Endothelial cell of umbilical vein (primary cell): ENCODE data around the gene CALN1. TPM values are rescaled to one million over a fixed set of nuclear protein-coding genes. Genes with fewer than 3 reads are reported as not detected.

Experiments
- BruUV-seq: library from RNA; stranded (reverse); fragments of 400-500 nt; replicated peaks from 2 replicates; lab custom pipeline; 2021; lab: Mats Ljungman, UMichigan
- CTCF ChIA-PET: fragments of 300-600, 350-600 bp; sonication (Branson Sonifier 250); formaldehyde crosslinking; loops from one replicate; lab custom pipeline; 2021; ENCODE audit warnings: antibody characterized with exemption, inconsistent platforms; lab: Charles Lee
- POLR2A ChIA-PET: fragments of 300-600, 350-600 bp; sonication (Branson Sonifier 250); formaldehyde crosslinking; loops from one replicate; lab custom pipeline; 2021; ENCODE audit warnings: antibody characterized with exemption, inconsistent platforms; lab: Charles Lee
- DNase-seq: peaks from one replicate; pipeline ENCODE4 v3.0.0-alpha.2; 2011; ENCODE audit warnings: low read depth, low spot score
- FAIRE-seq: peaks from 2 replicates; lab custom pipeline; 2011; peaks lifted over from hg19 to GRCh38; lab: Jason Lieb, UNC
- H2AFZ ChIP-seq: 2 replicates; pipeline ENCODE4 v1.6.0; 2012; ENCODE audit warnings: low read depth, low read length, control low read depth, inconsistent platforms
- H3K27ac ChIP-seq: 2 replicates; pipeline ENCODE4 v1.5.1; 2011; ENCODE audit warnings: low read depth, mild to moderate bottlenecking, control low read depth, low read length, moderate library complexity; ENCODE audit not compliant: insufficient read depth
- H3K27me3 ChIP-seq, 2 experiments: 2 replicates each; pipeline versions ENCODE4 v1.6.0 to v1.6.1; 2011; ENCODE audit warnings: low read length in 2 of 2, mixed read lengths in 1 of 2; ENCODE audit not compliant: control insufficient read depth in 2 of 2, insufficient read depth in 2 of 2
- H3K36me3 ChIP-seq, 2 experiments: 2 replicates in 1 of 2; 3 replicates in 1 of 2; pipeline ENCODE4 v1.5.1; 2011; ENCODE audit warnings: low read length in 2 of 2, mild to moderate bottlenecking in 1 of 2, moderate library complexity in 1 of 2; ENCODE audit not compliant: control insufficient read depth in 2 of 2, insufficient read depth in 2 of 2; ENCODE audit errors: extremely low read depth in 1 of 2
- H3K4me1 ChIP-seq: 3 replicates; pipeline ENCODE4 v1.5.1; 2011; ENCODE audit warnings: mild to moderate bottlenecking, low read length; ENCODE audit not compliant: control insufficient read depth, insufficient read depth; ENCODE audit errors: extremely low read depth
- H3K4me2 ChIP-seq: 2 replicates; pipeline ENCODE4 v1.6.1; 2011; ENCODE audit warnings: low read length, control low read depth, mixed read lengths; ENCODE audit not compliant: insufficient read depth
- H3K4me3 ChIP-seq, 3 experiments: fragments of 200-600 bp in 1 of 3; sonication (generic), shearing (Covaris generic) in 1 of 3; replicated peaks in 1 of 3; 2 replicates each; pipeline ENCODE4 v1.5.1; 2011 to 2016; ENCODE audit warnings: control low read depth in 3 of 3, low read length in 3 of 3, mild to moderate bottlenecking in 2 of 3, inconsistent platforms in 1 of 3, low read depth in 1 of 3, moderate library complexity in 1 of 3; ENCODE audit not compliant: insufficient read depth in 1 of 3
- H3K79me2 ChIP-seq: 2 replicates; pipeline ENCODE4 v1.6.0; 2012; ENCODE audit warnings: low read length, inconsistent platforms; ENCODE audit not compliant: control insufficient read depth, insufficient read depth
- H3K9ac ChIP-seq: replicated peaks from 2 replicates; pipeline ENCODE3; 2011; ENCODE audit warnings: low read length, control low read depth; ENCODE audit not compliant: insufficient read depth; ENCODE audit errors: extremely low read depth
- H3K9me1 ChIP-seq: replicated peaks from 3 replicates; pipeline ENCODE4 v1.6.0; 2011; ENCODE audit warnings: mild to moderate bottlenecking, low read length; ENCODE audit not compliant: control insufficient read depth, insufficient read depth; ENCODE audit errors: extremely low read depth
- H3K9me3 ChIP-seq: replicated peaks from 2 replicates; pipeline ENCODE4 v1.5.1; 2012; ENCODE audit warnings: low read length, inconsistent platforms; ENCODE audit not compliant: control insufficient read depth, insufficient read depth
- H4K20me1 ChIP-seq: replicated peaks from 2 replicates; pipeline ENCODE3; 2011; ENCODE audit warnings: mild to moderate bottlenecking, low read length; ENCODE audit not compliant: control insufficient read depth, insufficient read depth; ENCODE audit errors: extremely low read depth
- EZH2 ChIP-seq: IDR thresholded peaks from 2 replicates; pipeline ENCODE4 v1.6.1; 2012; ENCODE audit warnings: borderline replicate concordance, low read depth, mild to moderate bottlenecking, moderate library complexity, low read length, inconsistent platforms; ENCODE audit not compliant: severe bottlenecking
- FOS ChIP-seq: IDR thresholded peaks from 2 replicates; pipeline ENCODE4 v1.6.1; 2011; ENCODE audit warnings: mild to moderate bottlenecking, low read length, moderate library complexity, borderline replicate concordance; ENCODE audit not compliant: insufficient read depth
- GATA2 ChIP-seq: IDR thresholded peaks from 2 replicates; pipeline ENCODE4 v1.7.0; 2011; ENCODE audit warnings: low read depth, mild to moderate bottlenecking, moderate library complexity, mixed read lengths, low read length; ENCODE audit not compliant: insufficient read length, insufficient read depth
- JUN ChIP-seq: IDR thresholded peaks from 2 replicates; pipeline ENCODE4 v1.6.1; 2011; ENCODE audit warnings: borderline replicate concordance, low read depth; ENCODE audit not compliant: insufficient read length, insufficient read depth
- MYC ChIP-seq: IDR thresholded peaks from one replicate; pipeline ENCODE4 v1.6.1; 2011; ENCODE audit warnings: mild to moderate bottlenecking, low read depth, low read length
- POLR2A ChIP-seq: IDR thresholded peaks from 2 replicates; pipeline ENCODE4 v1.6.1; 2012; ENCODE audit warnings: low read depth, mild to moderate bottlenecking, control low read depth, low read length
- POLR2AphosphoS5 ChIP-seq: IDR thresholded peaks from 2 replicates; pipeline ENCODE4 v1.6.1; 2012; ENCODE audit warnings: low read depth, mild to moderate bottlenecking, control low read depth, low read length, moderate library complexity; ENCODE audit not compliant: insufficient read depth
- dilution Hi-C: fragments of 300-500 bp; cut with MboI; formaldehyde crosslinking; loops from one replicate; pipeline ENCODE4 v1.15.0; 2019; ENCODE audit warnings: low sequenced_read_pairs; ENCODE audit not compliant: extremely low pct_ligation_motif_present
- intact Hi-C: fragments of 100-400 bp; cut with micrococcal nuclease; formaldehyde crosslinking; loops from one replicate; pipeline ENCODE4 v1.10.0; 2022
- polyA plus RNA-seq, 4 experiments: library from polyadenylated mRNA; depleted of rRNA in 3 of 4; stranded (reverse) in 3 of 4; unstranded in 1 of 4; fragments of >200 nt; gene quantifications; 2 replicates each; pipeline versions ENCODE4 v1.2.1 to v1.2.3, GENCODE V29; 2011 to 2012; ENCODE audit warnings: missing spikeins in 1 of 4
- total RNA-seq: library from RNA; stranded (reverse); gene quantifications from 2 replicates; pipeline ENCODE4 v1.2.3, GENCODE V29; 2021
- TF ChIP-seq, protein P1 (sequence below), 2 donors: IDR thresholded peaks; 1 replicate in 1 of 2; 2 replicates in 1 of 2; pipeline ENCODE4 v1.5.1; 2011; ENCODE audit warnings: low read length in 2 of 2, mild to moderate bottlenecking in 2 of 2, moderate library complexity in 2 of 2, control low read depth in 1 of 2, inconsistent platforms in 1 of 2, low read depth in 1 of 2; ENCODE audit not compliant: insufficient read depth in 1 of 2; ENCODE audit errors: extremely low read depth in 1 of 2
- TF ChIP-seq, protein P2 (sequence below): IDR thresholded peaks from 2 replicates; pipeline ENCODE4 v1.6.1; 2011; ENCODE audit not compliant: insufficient read depth, insufficient read length

CALN1 gene
- total and polyA plus RNA-seq, 2 donors (not counting 3 experiments of a cell fraction or from before 2014, with no cell fraction given), result not detected

DNA sequence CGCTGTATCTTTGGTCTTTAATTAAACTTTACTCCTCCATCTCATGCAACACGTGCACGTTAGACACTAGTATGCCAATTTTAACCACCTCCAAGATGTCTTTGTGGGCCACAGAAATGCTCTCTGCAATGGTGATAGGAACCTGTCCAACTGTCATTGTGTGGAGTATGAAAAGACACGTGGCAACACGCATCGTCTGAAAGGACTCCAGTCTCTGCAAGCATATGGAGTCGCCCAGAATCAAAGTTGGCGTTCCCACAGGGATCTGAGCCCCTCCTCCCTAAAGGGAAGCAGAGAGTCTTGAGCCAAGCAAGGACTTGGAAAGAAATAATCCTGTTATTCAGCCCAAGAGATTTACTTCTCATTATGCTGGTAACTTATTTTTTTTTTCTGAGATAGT is 301.1 kb downstream of the CALN1 start:
- dilution Hi-C loops, result no loop called here
- Histone ChIP-seq H3K9ac (no peak overlapping the region), H3K27ac (no peak overlapping the region), H3K9me1 (no peaks in the 10 kb centered on the region), H2AFZ (no peak overlapping the region), H3K9me3 (peaks cover 8% of the 10 kb centered on the region), H3K4me1 (no peaks in the 10 kb centered on the region), H3K4me3 (no peak overlapping the region), H3K27me3 (no peaks in the 10 kb centered on the region), H4K20me1 (no peaks in the 10 kb centered on the region), H3K79me2 (no peaks in the 10 kb centered on the region), H3K4me2 (no peak overlapping the region), H3K36me3 (no peaks in the 10 kb centered on the region)
- FAIRE-seq (no peak), DNase-seq (no peak)
- BruUV-seq, result no TSS peak
- intact Hi-C loops, result no loop called here
- TF ChIP-seq MYC, result no peak
- ChIA-PET POLR2A (no interaction called here), CTCF (no interaction called here)

DNA sequence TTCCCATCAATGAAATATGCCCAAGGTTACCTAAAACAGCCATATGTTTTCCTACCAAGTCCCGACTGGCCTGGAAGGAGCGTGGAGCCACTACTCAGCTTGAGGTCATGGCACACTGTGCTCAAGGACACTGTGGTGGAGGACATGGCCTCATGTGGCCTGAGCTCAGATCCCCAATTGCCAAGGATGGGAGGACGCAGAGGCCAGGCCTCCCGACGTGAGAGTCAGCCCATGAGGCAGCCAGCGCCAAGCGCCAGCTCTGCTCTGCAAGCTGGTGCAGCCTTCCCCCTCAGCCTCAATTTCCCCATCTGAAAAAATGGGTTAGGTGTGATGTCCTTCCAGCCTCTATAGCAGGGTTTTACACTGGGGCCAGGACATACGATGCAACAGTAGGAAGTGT is 302.6 kb downstream of the CALN1 start:
- H3K9me1 ChIP-seq, result no peaks in the 10 kb centered on the region
- H3K9me3 ChIP-seq, result peaks cover 8% of the 10 kb centered on the region
- H3K4me2 ChIP-seq, result no peak overlapping the region
- H2AFZ ChIP-seq, result no peak overlapping the region
- H3K4me1 ChIP-seq, result no peaks in the 10 kb centered on the region
- dilution Hi-C loops, result no loop called here
- no peaks in the 10 kb centered on the region for H3K36me3 ChIP-seq
- FAIRE-seq (no peak), DNase-seq (no peak)
- H3K27me3 ChIP-seq, result no peaks in the 10 kb centered on the region
- no peak overlapping the region for H3K27ac ChIP-seq
- ChIA-PET POLR2A (no interaction called here), CTCF (no interaction called here)
- intact Hi-C loops, result no loop called here
- no peak for TF ChIP-seq GATA2
- no peak for TF ChIP-seq EZH2
- no peak for TF ChIP-seq POLR2A
- no peak for TF ChIP-seq POLR2AphosphoS5
- TF ChIP-seq, protein P1, sequence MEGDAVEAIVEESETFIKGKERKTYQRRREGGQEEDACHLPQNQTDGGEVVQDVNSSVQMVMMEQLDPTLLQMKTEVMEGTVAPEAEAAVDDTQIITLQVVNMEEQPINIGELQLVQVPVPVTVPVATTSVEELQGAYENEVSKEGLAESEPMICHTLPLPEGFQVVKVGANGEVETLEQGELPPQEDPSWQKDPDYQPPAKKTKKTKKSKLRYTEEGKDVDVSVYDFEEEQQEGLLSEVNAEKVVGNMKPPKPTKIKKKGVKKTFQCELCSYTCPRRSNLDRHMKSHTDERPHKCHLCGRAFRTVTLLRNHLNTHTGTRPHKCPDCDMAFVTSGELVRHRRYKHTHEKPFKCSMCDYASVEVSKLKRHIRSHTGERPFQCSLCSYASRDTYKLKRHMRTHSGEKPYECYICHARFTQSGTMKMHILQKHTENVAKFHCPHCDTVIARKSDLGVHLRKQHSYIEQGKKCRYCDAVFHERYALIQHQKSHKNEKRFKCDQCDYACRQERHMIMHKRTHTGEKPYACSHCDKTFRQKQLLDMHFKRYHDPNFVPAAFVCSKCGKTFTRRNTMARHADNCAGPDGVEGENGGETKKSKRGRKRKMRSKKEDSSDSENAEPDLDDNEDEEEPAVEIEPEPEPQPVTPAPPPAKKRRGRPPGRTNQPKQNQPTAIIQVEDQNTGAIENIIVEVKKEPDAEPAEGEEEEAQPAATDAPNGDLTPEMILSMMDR (IDR thresholded peaks at IDR 0.05; ENCODE audit: extremely low read depth in 1 of 2, insufficient read depth in 1 of 2, low read depth in 1 of 2, low read length in 2 of 2), result no peak
- TF ChIP-seq JUN, result no peak
- TF ChIP-seq, protein P2, sequence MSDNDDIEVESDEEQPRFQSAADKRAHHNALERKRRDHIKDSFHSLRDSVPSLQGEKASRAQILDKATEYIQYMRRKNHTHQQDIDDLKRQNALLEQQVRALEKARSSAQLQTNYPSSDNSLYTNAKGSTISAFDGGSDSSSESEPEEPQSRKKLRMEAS, result no peak
- no peak for TF ChIP-seq FOS
- BruUV-seq, result no TSS peak
- H3K4me3 ChIP-seq, result no peak overlapping the region
- H3K79me2 ChIP-seq, result no peaks in the 10 kb centered on the region
- no peak overlapping the region for H3K9ac ChIP-seq
- H4K20me1 ChIP-seq, result no peaks in the 10 kb centered on the region
